ENCODE data around the gene FNTB. TPM values are rescaled to one million over a fixed set of nuclear protein-coding genes. Genes with fewer than 3 reads are reported as not detected.

Gene FNTB, protein sequence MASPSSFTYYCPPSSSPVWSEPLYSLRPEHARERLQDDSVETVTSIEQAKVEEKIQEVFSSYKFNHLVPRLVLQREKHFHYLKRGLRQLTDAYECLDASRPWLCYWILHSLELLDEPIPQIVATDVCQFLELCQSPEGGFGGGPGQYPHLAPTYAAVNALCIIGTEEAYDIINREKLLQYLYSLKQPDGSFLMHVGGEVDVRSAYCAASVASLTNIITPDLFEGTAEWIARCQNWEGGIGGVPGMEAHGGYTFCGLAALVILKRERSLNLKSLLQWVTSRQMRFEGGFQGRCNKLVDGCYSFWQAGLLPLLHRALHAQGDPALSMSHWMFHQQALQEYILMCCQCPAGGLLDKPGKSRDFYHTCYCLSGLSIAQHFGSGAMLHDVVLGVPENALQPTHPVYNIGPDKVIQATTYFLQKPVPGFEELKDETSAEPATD
- 10 to 100 TPM; 11.9 to 25.6 (median 17.6) TPM for total RNA-seq

DNA sequence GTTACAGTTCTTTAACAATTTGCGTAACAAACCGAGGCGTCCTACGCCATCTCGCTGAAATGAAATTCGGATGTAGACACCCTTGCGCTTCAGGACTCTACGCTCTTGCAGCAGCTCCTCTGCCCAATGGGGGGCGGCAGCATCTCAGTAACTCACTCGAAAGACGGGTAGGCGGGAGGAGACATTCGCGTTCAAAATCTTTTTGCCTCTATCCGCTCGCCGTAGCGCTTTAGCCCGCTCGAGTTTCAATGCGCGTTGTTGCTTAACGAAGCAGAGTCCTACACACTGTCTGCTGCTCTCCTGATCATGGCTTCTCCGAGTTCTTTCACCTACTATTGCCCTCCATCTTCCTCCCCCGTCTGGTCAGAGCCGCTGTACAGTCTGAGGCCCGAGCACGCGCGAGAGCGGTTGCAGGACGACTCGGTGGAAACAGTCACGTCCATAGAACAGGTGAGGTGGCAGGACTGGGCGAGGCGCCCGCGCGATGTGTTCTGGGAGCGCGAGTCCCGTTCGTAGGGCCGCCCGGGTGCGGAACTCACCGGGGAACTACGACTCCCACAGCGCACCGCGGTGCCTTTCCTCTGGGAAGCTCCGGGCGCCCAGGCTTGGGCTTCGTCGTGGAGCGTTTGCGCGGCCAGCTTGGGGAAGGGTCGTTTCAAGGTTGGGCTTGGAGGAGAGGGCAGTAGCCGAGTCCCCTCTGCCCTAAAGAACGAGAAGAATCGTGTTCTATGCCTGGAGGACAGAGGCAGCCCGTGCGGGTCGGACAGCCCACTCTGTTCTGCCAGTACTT is at the start of gene FNTB:
Gene FNTB, plus strand, starts transcription at position 248 of the 790 bp plus-strand sequence. Its CDS starts 59 bp downstream, at position 307.
- Histone ChIP-seq H3K36me3 (no peaks in the 10 kb centered on the region), H3K4me3 (peak within 1 kb of the TSS; percentile 64 to 79 (median 73)), H3K27ac (peak within 1 kb of the TSS; percentile 74 to 92 (median 88)), H3K27me3 (no peaks in the 10 kb centered on the region), H3K4me1 (peaks cover 0 to 10% (median 2%) of the 10 kb centered on the region in 4 donors), H3K9me3 (no peaks in the 10 kb centered on the region)
- peak; percentile 64 for TF ChIP-seq POLR2A (IDR thresholded peaks at IDR 0.05)
- TF ChIP-seq, protein P1, sequence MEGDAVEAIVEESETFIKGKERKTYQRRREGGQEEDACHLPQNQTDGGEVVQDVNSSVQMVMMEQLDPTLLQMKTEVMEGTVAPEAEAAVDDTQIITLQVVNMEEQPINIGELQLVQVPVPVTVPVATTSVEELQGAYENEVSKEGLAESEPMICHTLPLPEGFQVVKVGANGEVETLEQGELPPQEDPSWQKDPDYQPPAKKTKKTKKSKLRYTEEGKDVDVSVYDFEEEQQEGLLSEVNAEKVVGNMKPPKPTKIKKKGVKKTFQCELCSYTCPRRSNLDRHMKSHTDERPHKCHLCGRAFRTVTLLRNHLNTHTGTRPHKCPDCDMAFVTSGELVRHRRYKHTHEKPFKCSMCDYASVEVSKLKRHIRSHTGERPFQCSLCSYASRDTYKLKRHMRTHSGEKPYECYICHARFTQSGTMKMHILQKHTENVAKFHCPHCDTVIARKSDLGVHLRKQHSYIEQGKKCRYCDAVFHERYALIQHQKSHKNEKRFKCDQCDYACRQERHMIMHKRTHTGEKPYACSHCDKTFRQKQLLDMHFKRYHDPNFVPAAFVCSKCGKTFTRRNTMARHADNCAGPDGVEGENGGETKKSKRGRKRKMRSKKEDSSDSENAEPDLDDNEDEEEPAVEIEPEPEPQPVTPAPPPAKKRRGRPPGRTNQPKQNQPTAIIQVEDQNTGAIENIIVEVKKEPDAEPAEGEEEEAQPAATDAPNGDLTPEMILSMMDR (IDR thresholded peaks at IDR 0.05), result peak; percentile 55 to 94 (median 80)
- peak; percentile 94 to 98 (median 98) for DNase-seq

DNA sequence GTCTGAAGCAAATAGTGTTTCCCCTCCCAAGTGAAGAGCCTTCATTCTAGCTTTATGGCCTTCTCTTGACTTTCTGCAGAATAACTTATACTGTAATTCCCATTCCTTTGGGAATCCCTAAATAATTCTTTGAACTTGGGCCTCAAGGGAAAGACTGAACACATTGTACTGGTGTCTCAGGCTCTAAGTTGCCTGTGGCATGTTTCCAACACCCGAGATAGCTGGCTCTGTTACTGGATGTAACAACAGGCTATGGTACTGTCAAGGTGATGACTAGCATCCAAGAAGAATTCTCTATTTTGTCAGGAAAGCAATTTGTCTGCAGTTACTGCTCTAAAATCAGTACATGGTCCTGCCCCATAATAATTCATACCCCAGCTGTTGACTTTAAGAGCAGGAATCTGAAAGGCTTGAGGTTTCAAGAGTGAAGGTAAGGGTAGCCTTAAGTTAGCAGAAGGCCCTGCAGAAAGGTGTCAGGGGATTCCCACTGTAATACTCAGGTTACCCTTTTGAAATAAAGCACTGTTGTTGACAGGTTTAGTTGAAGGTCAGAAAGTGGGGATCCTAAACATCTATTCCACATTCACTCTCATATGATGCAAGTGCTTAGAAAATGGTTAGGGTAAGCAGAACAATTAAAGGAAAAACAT is 49.4 kb upstream of the FNTB start:
- H3K36me3 ChIP-seq, result peaks cover 0 to 32% (median 0%) of the 10 kb centered on the region in 3 donors
- no peak for DNase-seq
- H3K4me1 ChIP-seq, result peaks cover 0 to 26% (median 0%) of the 10 kb centered on the region in 4 donors
- TF ChIP-seq, protein P1 (IDR thresholded peaks at IDR 0.05), result no peak
- TF ChIP-seq POLR2A (IDR thresholded peaks at IDR 0.05), result no peak
- H3K27ac ChIP-seq, result peak overlapping the region in 1 of 4 donors; percentile 65
- H3K9me3 ChIP-seq, result no peaks in the 10 kb centered on the region
- no peak overlapping the region for H3K4me3 ChIP-seq
- no peaks in the 10 kb centered on the region for H3K27me3 ChIP-seq

DNA sequence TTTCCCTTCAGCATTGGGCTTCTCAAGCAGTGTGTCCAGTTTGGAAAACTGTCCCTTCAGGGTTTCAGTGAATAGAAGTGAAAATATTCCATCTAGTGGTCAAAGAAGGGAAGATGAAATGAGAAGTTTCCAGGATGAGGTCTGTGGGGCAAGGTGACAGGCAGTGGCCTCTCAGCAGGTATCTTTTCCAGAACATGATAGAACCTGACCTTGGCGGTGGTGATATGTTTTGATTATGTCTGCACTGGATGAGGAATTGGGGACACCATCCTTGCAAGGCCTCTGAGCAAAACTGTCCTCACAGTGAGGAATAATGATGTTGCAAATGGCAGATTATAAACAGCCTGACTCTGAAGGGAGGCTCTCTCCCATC is 48.9 kb upstream of the FNTB start:
- TF ChIP-seq POLR2A (IDR thresholded peaks at IDR 0.05), result no peak
- TF ChIP-seq, protein P1 (IDR thresholded peaks at IDR 0.05), result peak in 4 of 6 experiments; percentile 4 to 46 (median 39)
- Histone ChIP-seq H3K27me3 (no peaks in the 10 kb centered on the region), H3K36me3 (peaks cover 0 to 27% (median 0%) of the 10 kb centered on the region in 3 donors), H3K4me3 (no peak overlapping the region), H3K27ac (peak overlapping the region in 2 of 4 donors; percentile 63 to 65), H3K9me3 (no peaks in the 10 kb centered on the region), H3K4me1 (peaks cover 0 to 26% (median 0%) of the 10 kb centered on the region in 4 donors)
- DNase-seq, result no peak

DNA sequence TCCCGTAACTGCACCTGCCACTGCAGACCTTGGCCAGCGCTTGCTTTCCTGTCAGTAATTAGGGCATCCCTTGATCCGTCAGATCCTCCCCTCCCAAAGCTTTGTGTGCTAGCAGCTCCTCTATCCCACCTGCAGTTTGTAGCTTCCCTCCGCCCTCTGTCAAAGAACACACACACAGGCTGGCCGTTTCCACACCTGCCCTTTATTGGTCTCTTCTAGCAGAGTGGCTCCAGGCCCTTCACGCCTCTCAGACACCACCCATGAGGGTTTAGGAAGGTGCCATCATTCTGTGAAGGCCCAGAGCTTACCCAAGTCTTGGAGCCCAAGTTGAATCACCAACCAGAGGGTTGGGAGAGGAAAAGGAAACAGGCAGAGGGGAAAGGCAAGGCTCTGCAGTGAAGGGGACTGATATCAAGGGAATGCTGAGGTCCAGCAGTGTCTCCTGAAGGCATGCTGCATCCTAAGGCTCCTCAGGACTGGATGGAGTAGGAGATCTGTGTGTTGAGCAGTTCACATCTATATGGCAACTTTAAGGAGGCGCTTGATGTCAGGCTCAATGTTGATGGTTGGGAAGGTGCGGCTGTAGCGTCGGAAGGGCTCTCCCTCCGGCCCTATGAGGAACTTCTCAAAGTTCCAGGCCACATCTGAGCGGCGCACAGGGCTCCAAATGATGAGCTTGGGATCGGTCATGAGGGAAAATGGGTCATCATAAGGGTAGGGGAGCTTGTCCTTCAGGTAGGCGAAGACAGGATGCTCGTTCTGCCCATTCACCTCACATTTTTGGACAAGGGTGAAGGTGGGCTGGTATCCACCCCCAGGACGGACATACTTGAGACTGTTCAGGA is 47.5 kb upstream of the FNTB start:
- Histone ChIP-seq H3K27me3 (no peaks in the 10 kb centered on the region), H3K9me3 (no peaks in the 10 kb centered on the region), H3K4me1 (peaks cover 0 to 37% (median 0%) of the 10 kb centered on the region in 4 donors), H3K4me3 (peak overlapping the region in 1 of 4 donors; percentile 1), H3K27ac (peak overlapping the region in 2 of 4 donors; percentile 18 to 65), H3K36me3 (peaks cover 0 to 13% (median 0%) of the 10 kb centered on the region in 3 donors)
- no peak for TF ChIP-seq POLR2A (IDR thresholded peaks at IDR 0.05)
- TF ChIP-seq, protein P1 (IDR thresholded peaks at IDR 0.05), result no peak
- DNase-seq, result peak in 1 of 3 donors; percentile 56
